ENCODE measurements around the gene SLC6A7.
"Not testable (repeated sequence)": the region's sequence is repeated elsewhere in the genome, so short reads cannot be mapped to it uniquely, and the experiment has no call there.

SLC6A7 gene

GRCh38 chr5:150217873-150218692, 28.2 kb downstream of the SLC6A7 start:
- peak; percentile 57 for DNase-seq (ENCODE audit: low read depth)

- DNase-seq (ENCODE audit: low read depth), result no peak
Measured at GRCh38 chr5:150218693-150219035, 28.8 kb downstream of the SLC6A7 start.

GRCh38 chr5:150219142-150219541, 29.3 kb downstream of the SLC6A7 start:
- DNase-seq (ENCODE audit: low read depth), result no peak

- DNase-seq (ENCODE audit: low read depth), result no peak
Measured at GRCh38 chr5:150219861-150220260, 30.0 kb downstream of the SLC6A7 start.

- DNase-seq (ENCODE audit: low read depth), result no peak
Measured at GRCh38 chr5:150221471-150221870, 31.6 kb downstream of the SLC6A7 start.

- DNase-seq (ENCODE audit: low read depth), result no peak
Measured at GRCh38 chr5:150222906-150223305, 33.0 kb downstream of the SLC6A7 start.

- DNase-seq (ENCODE audit: low read depth), result no peak
Measured at GRCh38 chr5:150223474-150223873, 33.6 kb downstream of the SLC6A7 start.

- DNase-seq (ENCODE audit: low read depth), result no peak
Measured at GRCh38 chr5:150224483-150225027, 34.7 kb downstream of the SLC6A7 start.

GRCh38 chr5:150227036-150227435, 37.2 kb downstream of the SLC6A7 start:
- no peak for DNase-seq (ENCODE audit: low read depth)

GRCh38 chr5:150227606-150228273, 37.9 kb downstream of the SLC6A7 start:
- no peak for DNase-seq (ENCODE audit: low read depth)

GRCh38 chr5:150229571-150229970, 39.7 kb downstream of the SLC6A7 start:
- no peak for DNase-seq (ENCODE audit: low read depth)

- no peak for DNase-seq (ENCODE audit: low read depth)
Measured at GRCh38 chr5:150230842-150231241, 41.0 kb downstream of the SLC6A7 start.

GRCh38 chr5:150233706-150234105, 43.8 kb downstream of the SLC6A7 start:
- DNase-seq (ENCODE audit: low read depth), result not testable (repeated sequence)

GRCh38 chr5:150234576-150235499, 45.0 kb downstream of the SLC6A7 start:
- no peak for DNase-seq (ENCODE audit: low read depth)

- DNase-seq (ENCODE audit: low read depth), result no peak
Measured at GRCh38 chr5:150235500-150235854, 45.6 kb downstream of the SLC6A7 start.

- DNase-seq (ENCODE audit: low read depth), result no peak
Measured at GRCh38 chr5:150236313-150236712, 46.5 kb downstream of the SLC6A7 start.

- DNase-seq (ENCODE audit: low read depth), result no peak
Measured at GRCh38 chr5:150236981-150237754, 47.3 kb downstream of the SLC6A7 start.

GRCh38 chr5:150238646-150239045, 48.8 kb downstream of the SLC6A7 start:
- DNase-seq (ENCODE audit: low read depth), result no peak

- no peak for DNase-seq (ENCODE audit: low read depth)
Measured at GRCh38 chr5:150239099-150239793, 49.4 kb downstream of the SLC6A7 start.

- no peak for DNase-seq (ENCODE audit: low read depth)
Measured at GRCh38 chr5:150239794-150240122, 49.9 kb downstream of the SLC6A7 start.
